ENCODE measurements around the gene CHID1. TPM values are rescaled to one million over a fixed set of nuclear protein-coding genes. Genes with fewer than 3 reads are reported as not detected.

Gene CHID1
- total and polyA plus RNA-seq, 2 donors (not counting 1 experiment from before 2014, with no cell fraction given), result 31.0 to 68.1 TPM

- DNase-seq, result no peak
- intact Hi-C loops (cut with micrococcal nuclease), result no loop called here
- ChIA-PET CTCF (interaction anchor here (1.1 kb wide), 1 partner anchor 10 kb away, joined by 3 read pairs; no protein-coding TSS in a partner anchor), POLR2A (no interaction called here)
- Histone ChIP-seq H3K79me2 (ENCODE audit: control insufficient read depth, insufficient read depth, low read length) (no peaks in the 10 kb centered on the region), H2AFZ (ENCODE audit: insufficient read depth, low read depth, low read length, poor library complexity, severe bottlenecking) (no peak overlapping the region), H3K9me3 (ENCODE audit: control extremely low read depth in 1 of 3, control insufficient read depth in 2 of 3, insufficient read depth in 1 of 3, low read length in 2 of 3) (no peaks in the 10 kb centered on the region), H3K27ac (ENCODE audit: low read length in 2 of 2) (no peak overlapping the region), H3K4me3 (ENCODE audit: control extremely low read depth in 1 of 5, extremely low read depth in 1 of 5, insufficient read depth in 1 of 5, low read depth in 2 of 5, low read length in 4 of 5) (no peak overlapping the region), H3K4me1 (ENCODE audit: control insufficient read depth in 2 of 2, insufficient read depth in 2 of 2, low read length in 2 of 2) (no peaks in the 10 kb centered on the region), H3K9ac (ENCODE audit: low read length) (no peak overlapping the region), H3K27me3 (replicated peaks in 1 of 4; ENCODE audit: control extremely low read depth in 1 of 4, control insufficient read depth in 3 of 4, insufficient read depth in 4 of 4, low read length in 3 of 4) (no peaks in the 10 kb centered on the region), H3K36me3 (replicated peaks in 1 of 2; ENCODE audit: control extremely low read depth in 1 of 2, control insufficient read depth in 1 of 2, extremely low read depth in 1 of 2, insufficient read depth in 2 of 2, low read length in 1 of 2) (peaks cover 0 to 6% of the 10 kb centered on the region in 2 experiments), H3K4me2 (replicated peaks; ENCODE audit: low read depth, low read length, poor library complexity, severe bottlenecking) (no peak overlapping the region), H4K20me1 (ENCODE audit: control insufficient read depth, insufficient read depth, low read length, poor library complexity, severe bottlenecking) (no peaks in the 10 kb centered on the region)
- Mint-ChIP-seq H3K27me3 (no peaks in the 10 kb centered on the region), H3K4me3 (no peak overlapping the region), H3K4me1 (no peaks in the 10 kb centered on the region), H3K9me3 (ENCODE audit: insufficient read depth) (no peaks in the 10 kb centered on the region), H3K27ac (no peak overlapping the region)
- 92% methylated on average over 6 of the region's 8 CpGs for WGBS (ENCODE audit: insufficient coverage)
- TF ChIP-seq CTCF (IDR thresholded peaks at IDR 0.05) (no peak), EZH2 (IDR thresholded peaks at IDR 0.05; ENCODE audit: borderline replicate concordance, insufficient read depth, low read depth, low read length, poor library complexity, severe bottlenecking) (no peak)
- ATAC-seq (ENCODE audit: low read depth), result no peak
These were observed 42.7 kb downstream of the CHID1 start for GRCh38 chr11:867856-868358.

GRCh38 chr11:866481-866880, 44.1 kb downstream of the CHID1 start:
- ChIA-PET CTCF (interaction anchor here (1.5 kb wide), 1 partner anchor 19 kb away, joined by 4 read pairs; no protein-coding TSS in a partner anchor), POLR2A (no interaction called here)
- intact Hi-C loops (cut with micrococcal nuclease), result no loop called here
- Histone ChIP-seq H3K4me2 (replicated peaks; ENCODE audit: low read depth, low read length, poor library complexity, severe bottlenecking) (no peak overlapping the region), H2AFZ (ENCODE audit: insufficient read depth, low read depth, low read length, poor library complexity, severe bottlenecking) (no peak overlapping the region), H3K4me1 (ENCODE audit: control insufficient read depth in 2 of 2, insufficient read depth in 2 of 2, low read length in 2 of 2) (no peaks in the 10 kb centered on the region), H3K9ac (ENCODE audit: low read length) (no peak overlapping the region), H3K36me3 (replicated peaks in 1 of 2; ENCODE audit: control extremely low read depth in 1 of 2, control insufficient read depth in 1 of 2, extremely low read depth in 1 of 2, insufficient read depth in 2 of 2, low read length in 1 of 2) (peaks cover 0 to 6% of the 10 kb centered on the region in 2 experiments), H4K20me1 (ENCODE audit: control insufficient read depth, insufficient read depth, low read length, poor library complexity, severe bottlenecking) (no peaks in the 10 kb centered on the region), H3K79me2 (ENCODE audit: control insufficient read depth, insufficient read depth, low read length) (no peaks in the 10 kb centered on the region), H3K4me3 (ENCODE audit: control extremely low read depth in 1 of 5, extremely low read depth in 1 of 5, insufficient read depth in 1 of 5, low read depth in 2 of 5, low read length in 4 of 5) (no peak overlapping the region), H3K27me3 (replicated peaks in 1 of 4; ENCODE audit: control extremely low read depth in 1 of 4, control insufficient read depth in 3 of 4, insufficient read depth in 4 of 4, low read length in 3 of 4) (no peaks in the 10 kb centered on the region), H3K9me3 (ENCODE audit: control extremely low read depth in 1 of 3, control insufficient read depth in 2 of 3, insufficient read depth in 1 of 3, low read length in 2 of 3) (no peaks in the 10 kb centered on the region), H3K27ac (ENCODE audit: low read length in 2 of 2) (no peak overlapping the region)
- 96% methylated on average over 14 of the region's 14 CpGs for WGBS (ENCODE audit: insufficient coverage)
- no peaks in the 10 kb centered on the region for H3K27me3 Mint-ChIP-seq
- no peak overlapping the region for H3K27ac Mint-ChIP-seq
- no peak overlapping the region for H3K4me3 Mint-ChIP-seq
- H3K4me1 Mint-ChIP-seq, result no peaks in the 10 kb centered on the region
- no peaks in the 10 kb centered on the region for H3K9me3 Mint-ChIP-seq (ENCODE audit: insufficient read depth)
- TF ChIP-seq CTCF (IDR thresholded peaks at IDR 0.05) (no peak), EZH2 (IDR thresholded peaks at IDR 0.05; ENCODE audit: borderline replicate concordance, insufficient read depth, low read depth, low read length, poor library complexity, severe bottlenecking) (no peak)
- ATAC-seq (ENCODE audit: low read depth) (no peak), DNase-seq (no peak)
